HUES48 (cell line): ENCODE data around the gene DKK3.

Source experiments
- H3K27ac ChIP-seq: one replicate; pipeline ENCODE4 v1.7.0; 2013; ENCODE audit warnings: low read depth, low read length, inconsistent platforms
- H3K27me3 ChIP-seq: 2 replicates; pipeline ENCODE4 v1.6.1; 2013; ENCODE audit warnings: mild to moderate bottlenecking, low read length; ENCODE audit not compliant: control insufficient read depth, insufficient read depth
- H3K36me3 ChIP-seq: 2 replicates; pipeline ENCODE4 v1.6.1; 2013; ENCODE audit warnings: low read length; ENCODE audit not compliant: control insufficient read depth, insufficient read depth
- H3K4me1 ChIP-seq: 2 replicates; pipeline ENCODE4 v1.6.1; 2013; ENCODE audit warnings: mild to moderate bottlenecking, low read length; ENCODE audit not compliant: control insufficient read depth, insufficient read depth
- H3K4me3 ChIP-seq: 2 replicates; pipeline ENCODE4 v1.5.1; 2013; ENCODE audit warnings: mild to moderate bottlenecking, low read depth, low read length
- H3K9ac ChIP-seq: 2 replicates; pipeline ENCODE4 v1.6.1; 2013; ENCODE audit warnings: mild to moderate bottlenecking, low read depth, low read length, moderate library complexity
- H3K9me3 ChIP-seq: 2 replicates; pipeline ENCODE4 v1.6.1; 2013; ENCODE audit warnings: low read length; ENCODE audit not compliant: control insufficient read depth, insufficient read depth

Gene DKK3

GRCh38 chr11:11949482-11949881, 58.9 kb downstream of the DKK3 start:
- no peaks in the 10 kb centered on the region for H3K27me3 ChIP-seq
- no peak overlapping the region for H3K4me3 ChIP-seq
- H3K27ac ChIP-seq: no peak overlapping the region
- no peaks in the 10 kb centered on the region for H3K4me1 ChIP-seq
- H3K9me3 ChIP-seq: no peaks in the 10 kb centered on the region
- no peak overlapping the region for H3K9ac ChIP-seq
- H3K36me3 ChIP-seq: peaks cover 48% of the 10 kb centered on the region

DNA sequence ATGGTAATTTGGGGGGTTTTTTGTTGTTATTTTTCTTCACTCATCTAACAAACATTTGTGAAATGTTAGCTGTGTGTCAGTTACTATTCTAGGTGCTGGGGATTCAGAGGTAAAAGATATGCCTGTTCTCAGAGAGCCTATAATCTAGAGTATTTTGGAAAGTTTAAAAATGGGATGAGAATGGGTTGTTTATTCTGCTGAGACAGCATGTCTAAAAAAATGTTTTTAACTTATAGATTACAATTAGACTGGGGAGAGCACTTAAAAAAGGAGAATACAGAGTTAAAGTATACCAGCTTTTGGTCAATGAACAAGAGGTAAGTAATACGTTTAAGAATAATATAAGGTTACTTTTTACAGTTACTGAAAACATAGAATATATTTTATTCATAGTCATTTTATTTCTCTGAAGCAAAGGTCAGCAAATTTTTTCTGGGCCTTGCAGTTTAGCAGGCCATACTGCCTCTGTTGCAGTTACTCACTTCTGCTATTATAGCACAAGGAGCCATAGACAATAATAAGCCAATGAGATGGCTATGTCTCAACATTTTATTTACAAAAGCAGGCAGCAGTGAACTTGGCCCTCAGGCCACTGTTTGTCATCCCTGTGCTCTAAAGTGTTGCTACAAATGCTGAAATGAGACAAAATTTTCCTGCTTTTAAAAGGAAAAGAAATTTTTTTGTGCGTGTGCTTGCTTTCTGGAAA, 60.0 kb downstream of the DKK3 start:
- no peaks in the 10 kb centered on the region for H3K27me3 ChIP-seq
- H3K4me1 ChIP-seq: no peaks in the 10 kb centered on the region
- no peak overlapping the region for H3K27ac ChIP-seq
- no peak overlapping the region for H3K4me3 ChIP-seq
- no peaks in the 10 kb centered on the region for H3K9me3 ChIP-seq
- H3K9ac ChIP-seq: no peak overlapping the region
- H3K36me3 ChIP-seq: peaks cover 47% of the 10 kb centered on the region

DNA sequence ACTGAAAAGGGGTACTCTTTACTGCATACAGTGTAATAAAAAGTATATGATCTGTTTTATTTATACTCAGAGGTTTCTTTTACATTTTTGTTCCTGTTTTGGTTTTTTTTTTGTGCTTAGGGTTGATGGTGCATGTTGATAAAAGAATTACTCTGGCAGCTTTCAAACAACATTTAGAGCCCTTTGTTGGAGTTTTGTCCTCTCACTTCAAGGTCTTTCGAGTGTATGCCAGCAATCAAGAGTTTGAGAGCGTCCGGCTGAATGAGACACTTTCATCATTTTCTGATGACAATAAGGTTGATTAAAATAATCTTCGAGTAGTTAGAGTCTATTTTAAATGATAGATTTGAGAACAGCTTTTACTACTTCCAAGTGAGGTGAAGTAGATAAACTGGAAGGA, 60.6 kb downstream of the DKK3 start:
- peaks cover 45% of the 10 kb centered on the region for H3K36me3 ChIP-seq
- no peaks in the 10 kb centered on the region for H3K4me1 ChIP-seq
- H3K9ac ChIP-seq: no peak overlapping the region
- H3K27me3 ChIP-seq: no peaks in the 10 kb centered on the region
- no peak overlapping the region for H3K4me3 ChIP-seq
- no peaks in the 10 kb centered on the region for H3K9me3 ChIP-seq
- no peak overlapping the region for H3K27ac ChIP-seq

DNA sequence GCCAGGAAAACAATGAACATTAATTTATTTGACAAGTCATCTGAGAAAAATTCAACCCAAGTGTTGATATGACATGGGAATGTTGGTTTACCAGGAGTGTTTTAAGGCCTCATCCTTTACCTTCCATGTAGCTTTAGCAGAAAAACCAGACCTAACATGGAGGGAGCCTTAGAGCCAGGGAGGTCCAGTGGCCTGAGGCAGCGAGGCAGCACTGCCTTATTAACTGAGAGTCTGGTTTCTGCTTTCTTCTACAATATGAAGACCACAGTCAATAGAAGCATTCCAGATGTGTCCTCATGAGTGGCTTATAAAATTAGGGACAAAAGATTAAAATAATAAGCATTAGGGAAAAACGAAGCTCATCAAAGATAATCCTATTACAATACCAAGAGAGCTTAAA, 61.5 kb downstream of the DKK3 start:
- peaks cover 45% of the 10 kb centered on the region for H3K36me3 ChIP-seq
- no peaks in the 10 kb centered on the region for H3K4me1 ChIP-seq
- no peaks in the 10 kb centered on the region for H3K27me3 ChIP-seq
- H3K27ac ChIP-seq: no peak overlapping the region
- H3K9me3 ChIP-seq: no peaks in the 10 kb centered on the region
- H3K4me3 ChIP-seq: no peak overlapping the region
- H3K9ac ChIP-seq: no peak overlapping the region

- H3K4me3 ChIP-seq: no peak overlapping the region
- H3K27ac ChIP-seq: no peak overlapping the region
- H3K4me1 ChIP-seq: no peaks in the 10 kb centered on the region
- no peaks in the 10 kb centered on the region for H3K27me3 ChIP-seq
- H3K36me3 ChIP-seq: peaks cover 45% of the 10 kb centered on the region
- no peak overlapping the region for H3K9ac ChIP-seq
- no peaks in the 10 kb centered on the region for H3K9me3 ChIP-seq
Measured at GRCh38 chr11:11946180-11946579, 62.2 kb downstream of the DKK3 start.

- no peak overlapping the region for H3K4me3 ChIP-seq
- no peaks in the 10 kb centered on the region for H3K4me1 ChIP-seq
- H3K9ac ChIP-seq: no peak overlapping the region
- H3K27me3 ChIP-seq: no peaks in the 10 kb centered on the region
- no peak overlapping the region for H3K27ac ChIP-seq
- no peaks in the 10 kb centered on the region for H3K9me3 ChIP-seq
- peaks cover 45% of the 10 kb centered on the region for H3K36me3 ChIP-seq
Measured at GRCh38 chr11:11944444-11944843, 64.0 kb downstream of the DKK3 start.

DNA sequence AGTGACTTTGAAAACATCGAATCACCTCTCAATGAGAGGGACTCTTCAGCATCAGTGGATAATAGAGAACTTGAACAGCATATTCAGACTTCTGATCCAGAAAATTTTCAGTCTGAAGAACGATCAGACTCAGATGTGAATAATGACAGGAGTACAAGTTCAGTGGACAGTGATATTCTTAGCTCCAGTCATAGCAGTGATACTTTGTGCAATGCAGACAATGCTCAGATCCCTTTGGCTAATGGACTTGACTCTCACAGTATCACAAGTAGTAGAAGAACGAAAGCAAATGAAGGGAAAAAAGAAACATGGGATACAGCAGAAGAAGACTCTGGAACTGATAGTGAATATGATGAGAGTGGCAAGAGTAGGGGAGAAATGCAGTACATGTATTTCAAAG, 65.8 kb downstream of the DKK3 start:
- Histone ChIP-seq H3K9ac (no peak overlapping the region), H3K4me1 (no peaks in the 10 kb centered on the region), H3K27me3 (no peaks in the 10 kb centered on the region), H3K27ac (no peak overlapping the region), H3K9me3 (no peaks in the 10 kb centered on the region), H3K36me3 (peaks cover 61% of the 10 kb centered on the region), H3K4me3 (no peak overlapping the region)

DNA sequence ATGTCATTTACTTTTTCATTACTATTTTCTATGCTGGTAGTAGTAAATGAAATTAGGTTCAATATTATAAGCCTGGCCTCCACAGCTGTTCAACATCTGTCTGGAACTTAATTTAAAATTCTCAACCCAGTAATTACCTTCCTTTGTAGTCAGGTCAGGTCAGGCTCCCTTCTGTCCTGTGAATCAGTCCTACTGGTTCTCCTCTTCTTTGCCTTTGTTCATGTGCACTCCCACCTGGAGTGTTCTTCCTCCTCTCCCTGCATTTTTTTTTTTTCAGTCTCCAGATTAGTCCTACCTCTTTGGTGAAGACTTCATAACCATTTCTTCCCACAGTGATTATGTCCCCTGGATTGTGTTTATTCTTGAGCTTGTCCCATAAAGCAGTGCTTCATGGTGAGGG, 67.9 kb downstream of the DKK3 start:
- Histone ChIP-seq H3K4me1 (no peaks in the 10 kb centered on the region), H3K9ac (no peak overlapping the region), H3K27ac (peak overlapping the region; percentile 9), H3K27me3 (no peaks in the 10 kb centered on the region), H3K4me3 (no peak overlapping the region), H3K9me3 (no peaks in the 10 kb centered on the region), H3K36me3 (peaks cover 72% of the 10 kb centered on the region)

- Histone ChIP-seq H3K4me1 (no peaks in the 10 kb centered on the region), H3K9ac (no peak overlapping the region), H3K36me3 (peaks cover 86% of the 10 kb centered on the region), H3K27ac (no peak overlapping the region), H3K9me3 (no peaks in the 10 kb centered on the region), H3K27me3 (no peaks in the 10 kb centered on the region), H3K4me3 (no peak overlapping the region)
Measured at GRCh38 chr11:11937957-11938356, 70.5 kb downstream of the DKK3 start.

DNA sequence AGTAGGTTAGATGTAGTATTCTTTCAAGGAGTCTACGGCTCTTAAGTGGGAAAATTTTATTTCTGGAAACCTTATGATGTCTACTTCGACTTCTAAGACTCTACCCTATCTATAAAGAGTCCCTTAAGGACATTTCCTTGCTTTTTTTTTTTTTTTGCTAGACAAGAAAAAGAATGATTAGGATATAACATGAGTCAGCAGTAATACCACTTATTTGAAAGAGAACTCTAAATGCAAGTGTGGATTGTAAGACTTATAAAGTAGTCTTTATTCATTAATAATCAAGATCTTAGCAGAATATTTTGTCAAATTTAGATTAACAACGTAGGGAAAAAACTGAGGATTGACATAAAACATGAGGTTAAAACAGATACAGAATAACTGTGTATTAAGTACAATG, 71.0 kb downstream of the DKK3 start:
- H3K4me1 ChIP-seq: no peaks in the 10 kb centered on the region

DNA sequence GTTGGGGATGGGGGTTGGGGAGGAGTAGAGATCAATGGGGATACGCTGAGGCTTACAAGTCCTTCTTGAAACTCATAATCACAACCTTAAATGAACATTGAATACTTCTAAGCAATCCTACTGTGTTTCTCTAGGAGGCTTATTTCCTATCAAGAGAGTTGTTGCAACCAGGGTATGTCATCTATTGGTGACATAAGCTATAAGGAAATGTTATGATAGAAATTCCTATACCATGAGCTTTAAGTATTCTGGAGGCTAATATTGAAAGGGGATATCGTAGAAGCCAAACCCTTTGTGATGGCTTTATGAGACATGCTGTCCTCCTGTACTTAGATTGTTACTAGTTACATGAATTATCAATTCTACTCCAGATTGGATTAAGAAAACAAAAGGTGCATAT, 72.9 kb downstream of the DKK3 start:
- no peak overlapping the region for H3K9ac ChIP-seq
- H3K4me1 ChIP-seq: no peaks in the 10 kb centered on the region
- no peak overlapping the region for H3K4me3 ChIP-seq
- H3K9me3 ChIP-seq: no peaks in the 10 kb centered on the region
- no peak overlapping the region for H3K27ac ChIP-seq
- H3K27me3 ChIP-seq: no peaks in the 10 kb centered on the region
- H3K36me3 ChIP-seq: peaks cover 67% of the 10 kb centered on the region

More for the DNA sequence above, 71.0 kb downstream of the DKK3 start:
- Histone ChIP-seq H3K9ac (no peak overlapping the region), H3K27me3 (no peaks in the 10 kb centered on the region), H3K4me3 (no peak overlapping the region), H3K9me3 (no peaks in the 10 kb centered on the region), H3K27ac (no peak overlapping the region), H3K36me3 (peaks cover 82% of the 10 kb centered on the region)
